ENCODE measurements around the gene LDLRAD3.

DNA sequence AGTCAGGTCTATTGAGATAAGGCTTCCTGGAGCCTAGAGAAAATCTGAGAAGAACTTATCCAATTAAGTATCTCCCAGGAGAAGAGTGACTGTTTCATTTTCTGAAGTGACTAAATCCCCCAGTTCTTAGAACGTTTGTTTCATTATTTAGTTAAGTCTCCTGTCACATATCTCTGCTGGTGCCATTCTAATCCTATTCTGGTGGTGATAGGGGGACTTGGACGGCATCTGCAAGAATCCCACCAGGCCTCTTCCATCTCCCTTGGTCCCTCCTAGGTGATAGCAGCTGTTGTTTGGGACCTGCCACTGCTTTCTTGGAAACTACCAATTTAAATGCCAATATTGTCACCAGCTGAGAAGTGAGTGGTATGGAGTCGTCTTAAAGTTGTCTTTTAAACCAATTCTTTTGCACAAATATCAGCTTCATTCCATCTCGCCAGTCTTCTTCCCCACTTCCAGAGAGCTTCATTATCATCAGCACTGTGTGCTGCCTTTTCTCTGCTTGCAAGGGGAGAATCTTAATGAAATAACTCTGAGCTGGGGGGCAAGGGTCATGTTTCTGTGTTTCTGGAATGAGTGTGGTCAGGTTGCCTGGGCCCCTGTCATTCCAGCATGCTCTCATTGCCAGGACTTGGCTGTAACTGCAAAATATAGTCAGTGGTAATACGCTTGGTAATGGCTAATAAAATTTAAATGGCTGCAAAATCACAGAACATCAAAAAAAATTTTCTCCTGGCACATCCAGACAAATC is 104.8 kb downstream of the LDLRAD3 start:
- TF ChIP-seq, protein P1, sequence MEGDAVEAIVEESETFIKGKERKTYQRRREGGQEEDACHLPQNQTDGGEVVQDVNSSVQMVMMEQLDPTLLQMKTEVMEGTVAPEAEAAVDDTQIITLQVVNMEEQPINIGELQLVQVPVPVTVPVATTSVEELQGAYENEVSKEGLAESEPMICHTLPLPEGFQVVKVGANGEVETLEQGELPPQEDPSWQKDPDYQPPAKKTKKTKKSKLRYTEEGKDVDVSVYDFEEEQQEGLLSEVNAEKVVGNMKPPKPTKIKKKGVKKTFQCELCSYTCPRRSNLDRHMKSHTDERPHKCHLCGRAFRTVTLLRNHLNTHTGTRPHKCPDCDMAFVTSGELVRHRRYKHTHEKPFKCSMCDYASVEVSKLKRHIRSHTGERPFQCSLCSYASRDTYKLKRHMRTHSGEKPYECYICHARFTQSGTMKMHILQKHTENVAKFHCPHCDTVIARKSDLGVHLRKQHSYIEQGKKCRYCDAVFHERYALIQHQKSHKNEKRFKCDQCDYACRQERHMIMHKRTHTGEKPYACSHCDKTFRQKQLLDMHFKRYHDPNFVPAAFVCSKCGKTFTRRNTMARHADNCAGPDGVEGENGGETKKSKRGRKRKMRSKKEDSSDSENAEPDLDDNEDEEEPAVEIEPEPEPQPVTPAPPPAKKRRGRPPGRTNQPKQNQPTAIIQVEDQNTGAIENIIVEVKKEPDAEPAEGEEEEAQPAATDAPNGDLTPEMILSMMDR (IDR thresholded peaks at IDR 0.05), result no peak
- TF ChIP-seq EZH2phosphoT487 (IDR thresholded peaks at IDR 0.05), result no peak
